ENCODE data around the gene TTLL8. TPM values are rescaled to one million over a fixed set of nuclear protein-coding genes. Genes with fewer than 3 reads are reported as not detected.

TTLL8 gene
- total RNA-seq, 6 experiments from 2014 or later, result not detected

- no peak for DNase-seq
- H3K9me3 ChIP-seq, result no peaks in the 10 kb centered on the region
- peak overlapping the region in 1 of 3 donors; percentile 9 for H3K4me3 ChIP-seq
- no peaks in the 10 kb centered on the region for H3K4me1 ChIP-seq
- intact Hi-C loops (cut with DNase I), result loop anchor here in 1 of 2 donors (10.0 kb wide), 1 partner anchor 65 kb away; no protein-coding TSS in a partner anchor
- TF ChIP-seq CTCF (IDR thresholded peaks at IDR 0.05) (no peak), POLR2A (IDR thresholded peaks at IDR 0.05) (no peak)
- no peak overlapping the region for H3K27ac ChIP-seq
- no peaks in the 10 kb centered on the region for H3K27me3 ChIP-seq
- ATAC-seq, result no peak
- no peaks in the 10 kb centered on the region for H3K36me3 ChIP-seq
- 0% methylated on average over 7 of the region's 41 CpGs for WGBS (ENCODE audit: insufficient coverage, low coverage, low lambda C conversion rate, missing lambda C conversion rate)
Measured at GRCh38 chr22:49999946-50000586, 58.0 kb downstream of the TTLL8 start.

- 11% methylated on average over 11 of the region's 70 CpGs for WGBS (ENCODE audit: insufficient coverage, low coverage, low lambda C conversion rate, missing lambda C conversion rate)
- peak overlapping the region in 1 of 3 donors; percentile 9 for H3K4me3 ChIP-seq
- no peaks in the 10 kb centered on the region for H3K36me3 ChIP-seq
- intact Hi-C loops (cut with DNase I), result loop anchor here in 1 of 2 donors (10.0 kb wide), 1 partner anchor 65 kb away; no protein-coding TSS in a partner anchor
- DNase-seq (peak in 2 of 3 donors; percentile 50 to 55), ATAC-seq (peak; percentile 15 to 67 (median 60))
- no peak overlapping the region for H3K27ac ChIP-seq
- TF ChIP-seq CTCF (IDR thresholded peaks at IDR 0.05), result no peak
- no peak for TF ChIP-seq POLR2A (IDR thresholded peaks at IDR 0.05)
- no peaks in the 10 kb centered on the region for H3K27me3 ChIP-seq
- H3K9me3 ChIP-seq, result no peaks in the 10 kb centered on the region
- H3K4me1 ChIP-seq, result no peaks in the 10 kb centered on the region
Measured at GRCh38 chr22:49999063-49999945, 58.8 kb downstream of the TTLL8 start.

GRCh38 chr22:49998718-49999062 is 59.4 kb downstream of the TTLL8 start:
- no CpG with 5 or more reads among the region's 14 CpGs for WGBS (ENCODE audit: insufficient coverage, low coverage, low lambda C conversion rate, missing lambda C conversion rate)
- ATAC-seq (no peak), DNase-seq (no peak)
- Histone ChIP-seq H3K4me3 (no peak overlapping the region), H3K9me3 (no peaks in the 10 kb centered on the region), H3K36me3 (no peaks in the 10 kb centered on the region), H3K4me1 (no peaks in the 10 kb centered on the region), H3K27me3 (no peaks in the 10 kb centered on the region), H3K27ac (no peak overlapping the region)
- TF ChIP-seq CTCF (IDR thresholded peaks at IDR 0.05) (no peak), POLR2A (IDR thresholded peaks at IDR 0.05) (no peak)
- intact Hi-C loops (cut with DNase I), result loop anchor here in 1 of 2 donors (10.0 kb wide), 1 partner anchor 64 kb away; no protein-coding TSS in a partner anchor

- peak in 1 of 3 donors; percentile 56 for DNase-seq
- Histone ChIP-seq H3K4me1 (no peaks in the 10 kb centered on the region), H3K36me3 (no peaks in the 10 kb centered on the region), H3K27me3 (no peaks in the 10 kb centered on the region), H3K9me3 (no peaks in the 10 kb centered on the region), H3K27ac (no peak overlapping the region), H3K4me3 (no peak overlapping the region)
- intact Hi-C loops (cut with DNase I), result loop anchor here in 1 of 2 donors (10.0 kb wide), 1 partner anchor 63 kb away; no protein-coding TSS in a partner anchor
- no peak for ATAC-seq
- 94% methylated on average over 6 of the region's 21 CpGs for WGBS (ENCODE audit: insufficient coverage, low coverage, low lambda C conversion rate, missing lambda C conversion rate)
- no peak for TF ChIP-seq CTCF (IDR thresholded peaks at IDR 0.05)
- TF ChIP-seq POLR2A (IDR thresholded peaks at IDR 0.05), result no peak
Measured at GRCh38 chr22:49997932-49998717, 60.0 kb downstream of the TTLL8 start.
